MM.1S (cell line): ENCODE results near the gene ST6GALNAC1.

Experiments
- DNase-seq: peaks from one replicate; pipeline ENCODE4 v3.0.0-alpha.2; 2015
- H2AFZ ChIP-seq: fragments of 300-600 bp; sonication (generic); 2 replicates; pipeline ENCODE4 v1.6.0; 2016; ENCODE audit warnings: antibody characterized with exemption, low read length
- H3F3A ChIP-seq: fragments of 300-600 bp; sonication (generic); 2 replicates; pipeline ENCODE4 v1.6.1; 2016; ENCODE audit warnings: mild to moderate bottlenecking, antibody characterized with exemption, low read length, moderate library complexity, mixed read lengths; ENCODE audit not compliant: insufficient read depth
- H3K27ac ChIP-seq: fragments of 300-600 bp; sonication (generic); 2 replicates; pipeline ENCODE4 v1.5.1; 2016; ENCODE audit warnings: mild to moderate bottlenecking, low read length
- H3K27me3 ChIP-seq: fragments of 300-600 bp; sonication (generic); replicated peaks from 2 replicates; pipeline ENCODE4 v1.6.0; 2016; ENCODE audit warnings: low read length; ENCODE audit not compliant: insufficient read depth
- H3K36me3 ChIP-seq: fragments of 300-600 bp; sonication (generic); replicated peaks from 2 replicates; pipeline ENCODE4 v1.6.1; 2016; ENCODE audit warnings: mild to moderate bottlenecking, low read length, mixed read lengths; ENCODE audit not compliant: insufficient read depth
- H3K4me1 ChIP-seq: fragments of 300-600 bp; sonication (generic); 2 replicates; pipeline ENCODE4 v1.6.1; 2016; ENCODE audit warnings: low read length, mixed read lengths
- H3K4me2 ChIP-seq: fragments of 300-600 bp; sonication (generic); 2 replicates; pipeline ENCODE4 v1.6.0; 2016; ENCODE audit warnings: low read depth, low read length
- H3K4me3 ChIP-seq: fragments of 300-600 bp; sonication (generic); 2 replicates; pipeline ENCODE4 v1.5.1; 2016; ENCODE audit warnings: low read length, mixed read lengths
- H3K79me2 ChIP-seq: fragments of 300-600 bp; sonication (generic); 2 replicates; pipeline ENCODE4 v1.6.1; 2016; ENCODE audit warnings: mixed run types, low read length, mixed read lengths
- H3K9ac ChIP-seq: fragments of 300-600 bp; sonication (generic); 2 replicates; pipeline ENCODE4 v1.6.1; 2016; ENCODE audit warnings: low read length, mixed read lengths
- H3K9me2 ChIP-seq: fragments of 300-600 bp; sonication (generic); replicated peaks from 2 replicates; pipeline ENCODE4 v1.6.1; 2016; ENCODE audit warnings: mild to moderate bottlenecking, low read length, mixed read lengths; ENCODE audit not compliant: insufficient read depth
- H3K9me3 ChIP-seq: fragments of 300-600 bp; sonication (generic); replicated peaks from 2 replicates; pipeline ENCODE4 v1.6.1; 2016; ENCODE audit warnings: mild to moderate bottlenecking, low read length, mixed read lengths; ENCODE audit not compliant: insufficient read depth
- H4K20me1 ChIP-seq: fragments of 300-600 bp; sonication (generic); 2 replicates; pipeline ENCODE4 v1.6.1; 2016; ENCODE audit warnings: mild to moderate bottlenecking, low read length, moderate library complexity, mixed read lengths; ENCODE audit not compliant: insufficient read depth
- EZH2 ChIP-seq: fragments of 300-600 bp; sonication (generic); optimal IDR thresholded peaks from 2 replicates; pipeline ENCODE3; 2017; ENCODE audit warnings: low read depth, mild to moderate bottlenecking, antibody characterized with exemption, low read length, mixed read lengths
- EZH2phosphoT487 ChIP-seq: fragments of 300-600 bp; sonication (generic); IDR thresholded peaks from 2 replicates; pipeline ENCODE4 v1.6.1; 2018; ENCODE audit warnings: antibody characterized with exemption, low read length
- TF ChIP-seq, protein P1 (sequence below): fragments of 300-600 bp; sonication (generic); IDR thresholded peaks from 2 replicates; pipeline ENCODE4 v1.5.1; 2016; ENCODE audit warnings: antibody characterized with exemption, low read length, mixed read lengths

Gene ST6GALNAC1

DNA sequence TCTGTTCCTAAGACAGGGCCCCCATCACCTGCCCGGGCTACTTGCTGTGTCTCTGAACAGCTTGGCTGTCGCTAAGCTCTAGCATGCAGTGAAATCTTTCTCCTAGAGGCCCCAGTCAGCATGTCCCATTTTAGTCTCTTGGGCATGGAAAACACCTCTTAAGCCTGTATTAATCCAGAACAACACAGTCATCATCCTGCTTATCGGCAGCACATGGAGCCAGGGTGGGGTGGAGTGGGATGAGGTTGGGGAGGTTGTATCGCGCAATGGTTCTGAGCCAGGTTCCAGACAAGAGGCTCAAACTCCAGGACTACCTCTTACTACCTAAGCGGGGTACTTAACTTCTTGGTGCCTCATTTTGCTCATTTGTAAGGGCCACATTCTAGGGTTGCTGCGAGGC is 65.7 kb downstream of the ST6GALNAC1 start:
- H3F3A ChIP-seq: no peaks in the 10 kb centered on the region
- H3K4me2 ChIP-seq: no peak overlapping the region
- no peaks in the 10 kb centered on the region for H3K9me3 ChIP-seq
- H3K9ac ChIP-seq: no peak overlapping the region
- DNase-seq: no peak
- no peaks in the 10 kb centered on the region for H3K36me3 ChIP-seq
- TF ChIP-seq EZH2: no peak
- TF ChIP-seq, protein P1, sequence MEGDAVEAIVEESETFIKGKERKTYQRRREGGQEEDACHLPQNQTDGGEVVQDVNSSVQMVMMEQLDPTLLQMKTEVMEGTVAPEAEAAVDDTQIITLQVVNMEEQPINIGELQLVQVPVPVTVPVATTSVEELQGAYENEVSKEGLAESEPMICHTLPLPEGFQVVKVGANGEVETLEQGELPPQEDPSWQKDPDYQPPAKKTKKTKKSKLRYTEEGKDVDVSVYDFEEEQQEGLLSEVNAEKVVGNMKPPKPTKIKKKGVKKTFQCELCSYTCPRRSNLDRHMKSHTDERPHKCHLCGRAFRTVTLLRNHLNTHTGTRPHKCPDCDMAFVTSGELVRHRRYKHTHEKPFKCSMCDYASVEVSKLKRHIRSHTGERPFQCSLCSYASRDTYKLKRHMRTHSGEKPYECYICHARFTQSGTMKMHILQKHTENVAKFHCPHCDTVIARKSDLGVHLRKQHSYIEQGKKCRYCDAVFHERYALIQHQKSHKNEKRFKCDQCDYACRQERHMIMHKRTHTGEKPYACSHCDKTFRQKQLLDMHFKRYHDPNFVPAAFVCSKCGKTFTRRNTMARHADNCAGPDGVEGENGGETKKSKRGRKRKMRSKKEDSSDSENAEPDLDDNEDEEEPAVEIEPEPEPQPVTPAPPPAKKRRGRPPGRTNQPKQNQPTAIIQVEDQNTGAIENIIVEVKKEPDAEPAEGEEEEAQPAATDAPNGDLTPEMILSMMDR: no peak
- TF ChIP-seq EZH2phosphoT487: no peak
- no peaks in the 10 kb centered on the region for H4K20me1 ChIP-seq
- H3K4me1 ChIP-seq: no peaks in the 10 kb centered on the region
- H3K79me2 ChIP-seq: no peaks in the 10 kb centered on the region
- no peak overlapping the region for H3K4me3 ChIP-seq
- no peaks in the 10 kb centered on the region for H3K9me2 ChIP-seq
- H3K27me3 ChIP-seq: peaks cover 4% of the 10 kb centered on the region; the same call in 1 of the 2 replicates
- no peak overlapping the region for H2AFZ ChIP-seq
- H3K27ac ChIP-seq: no peak overlapping the region

DNA sequence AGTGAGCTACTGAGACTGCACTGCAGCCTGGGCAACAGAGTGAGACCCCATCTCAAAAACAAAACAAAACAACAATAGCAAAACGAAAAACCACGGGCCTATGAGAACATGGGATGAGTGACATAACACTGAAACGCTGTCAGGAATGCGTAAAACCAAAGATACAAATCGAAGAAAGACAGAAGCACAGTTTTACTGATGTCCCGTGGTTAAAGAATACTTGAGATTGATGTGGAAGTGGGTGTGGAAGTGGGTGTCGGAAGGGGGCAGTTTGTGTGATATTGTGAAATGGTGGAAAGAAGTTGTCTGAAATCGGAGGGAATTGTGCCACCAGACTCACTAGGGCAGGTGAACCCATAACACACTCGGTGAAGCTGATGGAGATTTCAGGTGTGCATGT is 67.4 kb downstream of the ST6GALNAC1 start:
- no peak overlapping the region for H3K4me2 ChIP-seq
- no peaks in the 10 kb centered on the region for H3K9me3 ChIP-seq
- no peaks in the 10 kb centered on the region for H3K27me3 ChIP-seq
- H3F3A ChIP-seq: no peaks in the 10 kb centered on the region
- no peak overlapping the region for H3K9ac ChIP-seq
- no peaks in the 10 kb centered on the region for H3K79me2 ChIP-seq
- no peak overlapping the region for H2AFZ ChIP-seq
- DNase-seq: no peak
- no peaks in the 10 kb centered on the region for H3K4me1 ChIP-seq
- H4K20me1 ChIP-seq: no peaks in the 10 kb centered on the region
- H3K4me3 ChIP-seq: no peak overlapping the region
- no peaks in the 10 kb centered on the region for H3K9me2 ChIP-seq
- H3K36me3 ChIP-seq: no peaks in the 10 kb centered on the region
- H3K27ac ChIP-seq: no peak overlapping the region
- TF ChIP-seq, protein P1: no peak
- TF ChIP-seq EZH2phosphoT487 (no peak), EZH2 (no peak)

DNA sequence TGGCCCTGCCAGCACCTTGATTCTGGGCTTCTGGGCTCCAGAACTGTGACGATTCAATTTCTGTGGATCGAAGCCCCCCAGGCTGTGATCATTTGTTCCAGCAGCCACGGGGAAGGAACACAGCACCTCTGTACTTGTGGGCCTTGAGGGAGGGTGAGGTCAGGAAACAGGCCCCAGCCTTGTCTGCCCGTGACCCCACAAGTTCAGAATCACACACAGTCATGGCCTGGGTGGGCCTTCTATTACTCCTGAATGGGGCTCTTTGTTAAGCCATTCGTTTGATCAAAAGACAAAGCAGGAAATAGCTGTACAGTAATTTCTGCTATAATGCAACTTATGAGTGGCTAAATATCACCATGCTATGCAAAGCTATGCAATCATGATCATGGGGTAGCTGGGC is 68.0 kb downstream of the ST6GALNAC1 start:
- no peaks in the 10 kb centered on the region for H3K9me2 ChIP-seq
- no peak overlapping the region for H3K4me3 ChIP-seq
- H3K27me3 ChIP-seq: no peaks in the 10 kb centered on the region
- no peaks in the 10 kb centered on the region for H3K9me3 ChIP-seq
- no peak overlapping the region for H2AFZ ChIP-seq
- H3K79me2 ChIP-seq: no peaks in the 10 kb centered on the region
- H3K4me1 ChIP-seq: no peaks in the 10 kb centered on the region
- no peaks in the 10 kb centered on the region for H3F3A ChIP-seq
- H3K36me3 ChIP-seq: no peaks in the 10 kb centered on the region
- no peak overlapping the region for H3K27ac ChIP-seq
- no peak for DNase-seq
- H3K9ac ChIP-seq: no peak overlapping the region
- no peaks in the 10 kb centered on the region for H4K20me1 ChIP-seq
- TF ChIP-seq EZH2phosphoT487: no peak
- TF ChIP-seq, protein P1: no peak
- no peak for TF ChIP-seq EZH2
- H3K4me2 ChIP-seq: no peak overlapping the region
